Measurements from ENCODE around the gene GCH1.

DNA sequence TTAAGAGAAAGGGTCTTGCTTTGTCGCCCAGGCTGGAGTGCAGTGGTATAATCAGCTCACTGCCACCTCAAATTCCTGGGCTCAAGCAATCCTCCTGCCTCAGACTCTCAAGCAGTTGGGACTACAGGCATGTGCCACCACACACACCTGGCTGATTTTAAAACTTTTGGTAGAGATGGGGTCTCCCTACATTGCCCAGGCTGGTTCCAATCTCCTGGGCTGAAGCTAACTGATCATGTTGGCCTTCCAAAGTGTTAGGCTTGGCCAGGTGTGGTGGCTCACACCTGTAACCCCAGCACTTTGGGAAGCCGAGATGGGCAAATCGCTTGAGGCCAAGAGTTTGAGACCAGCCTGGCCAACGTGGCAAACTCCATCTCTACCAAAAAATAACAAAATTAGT is 43.9 kb upstream of the GCH1 start:
- TF ChIP-seq, protein P1, sequence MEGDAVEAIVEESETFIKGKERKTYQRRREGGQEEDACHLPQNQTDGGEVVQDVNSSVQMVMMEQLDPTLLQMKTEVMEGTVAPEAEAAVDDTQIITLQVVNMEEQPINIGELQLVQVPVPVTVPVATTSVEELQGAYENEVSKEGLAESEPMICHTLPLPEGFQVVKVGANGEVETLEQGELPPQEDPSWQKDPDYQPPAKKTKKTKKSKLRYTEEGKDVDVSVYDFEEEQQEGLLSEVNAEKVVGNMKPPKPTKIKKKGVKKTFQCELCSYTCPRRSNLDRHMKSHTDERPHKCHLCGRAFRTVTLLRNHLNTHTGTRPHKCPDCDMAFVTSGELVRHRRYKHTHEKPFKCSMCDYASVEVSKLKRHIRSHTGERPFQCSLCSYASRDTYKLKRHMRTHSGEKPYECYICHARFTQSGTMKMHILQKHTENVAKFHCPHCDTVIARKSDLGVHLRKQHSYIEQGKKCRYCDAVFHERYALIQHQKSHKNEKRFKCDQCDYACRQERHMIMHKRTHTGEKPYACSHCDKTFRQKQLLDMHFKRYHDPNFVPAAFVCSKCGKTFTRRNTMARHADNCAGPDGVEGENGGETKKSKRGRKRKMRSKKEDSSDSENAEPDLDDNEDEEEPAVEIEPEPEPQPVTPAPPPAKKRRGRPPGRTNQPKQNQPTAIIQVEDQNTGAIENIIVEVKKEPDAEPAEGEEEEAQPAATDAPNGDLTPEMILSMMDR (IDR thresholded peaks at IDR 0.05): no peak
- TF ChIP-seq CREB1 (CRISPR knock-in tag; IDR thresholded peaks at IDR 0.05): no peak
- TF ChIP-seq, protein P2, sequence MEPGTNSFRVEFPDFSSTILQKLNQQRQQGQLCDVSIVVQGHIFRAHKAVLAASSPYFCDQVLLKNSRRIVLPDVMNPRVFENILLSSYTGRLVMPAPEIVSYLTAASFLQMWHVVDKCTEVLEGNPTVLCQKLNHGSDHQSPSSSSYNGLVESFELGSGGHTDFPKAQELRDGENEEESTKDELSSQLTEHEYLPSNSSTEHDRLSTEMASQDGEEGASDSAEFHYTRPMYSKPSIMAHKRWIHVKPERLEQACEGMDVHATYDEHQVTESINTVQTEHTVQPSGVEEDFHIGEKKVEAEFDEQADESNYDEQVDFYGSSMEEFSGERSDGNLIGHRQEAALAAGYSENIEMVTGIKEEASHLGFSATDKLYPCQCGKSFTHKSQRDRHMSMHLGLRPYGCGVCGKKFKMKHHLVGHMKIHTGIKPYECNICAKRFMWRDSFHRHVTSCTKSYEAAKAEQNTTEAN (CRISPR knock-in tag; IDR thresholded peaks at IDR 0.05): no peak
- TF ChIP-seq FOXP1 (CRISPR knock-in tag; IDR thresholded peaks at IDR 0.05; ENCODE audit: borderline replicate concordance): no peak
- TF ChIP-seq NR1H2 (CRISPR knock-in tag; IDR thresholded peaks at IDR 0.05): no peak
- TF ChIP-seq, protein P3, sequence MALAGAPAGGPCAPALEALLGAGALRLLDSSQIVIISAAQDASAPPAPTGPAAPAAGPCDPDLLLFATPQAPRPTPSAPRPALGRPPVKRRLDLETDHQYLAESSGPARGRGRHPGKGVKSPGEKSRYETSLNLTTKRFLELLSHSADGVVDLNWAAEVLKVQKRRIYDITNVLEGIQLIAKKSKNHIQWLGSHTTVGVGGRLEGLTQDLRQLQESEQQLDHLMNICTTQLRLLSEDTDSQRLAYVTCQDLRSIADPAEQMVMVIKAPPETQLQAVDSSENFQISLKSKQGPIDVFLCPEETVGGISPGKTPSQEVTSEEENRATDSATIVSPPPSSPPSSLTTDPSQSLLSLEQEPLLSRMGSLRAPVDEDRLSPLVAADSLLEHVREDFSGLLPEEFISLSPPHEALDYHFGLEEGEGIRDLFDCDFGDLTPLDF (CRISPR knock-in tag; IDR thresholded peaks at IDR 0.05): no peak
- TF ChIP-seq, protein P4, sequence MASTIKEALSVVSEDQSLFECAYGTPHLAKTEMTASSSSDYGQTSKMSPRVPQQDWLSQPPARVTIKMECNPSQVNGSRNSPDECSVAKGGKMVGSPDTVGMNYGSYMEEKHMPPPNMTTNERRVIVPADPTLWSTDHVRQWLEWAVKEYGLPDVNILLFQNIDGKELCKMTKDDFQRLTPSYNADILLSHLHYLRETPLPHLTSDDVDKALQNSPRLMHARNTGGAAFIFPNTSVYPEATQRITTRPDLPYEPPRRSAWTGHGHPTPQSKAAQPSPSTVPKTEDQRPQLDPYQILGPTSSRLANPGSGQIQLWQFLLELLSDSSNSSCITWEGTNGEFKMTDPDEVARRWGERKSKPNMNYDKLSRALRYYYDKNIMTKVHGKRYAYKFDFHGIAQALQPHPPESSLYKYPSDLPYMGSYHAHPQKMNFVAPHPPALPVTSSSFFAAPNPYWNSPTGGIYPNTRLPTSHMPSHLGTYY (CRISPR knock-in tag; IDR thresholded peaks at IDR 0.05): no peak
- no peak for TF ChIP-seq NR2C2 (CRISPR knock-in tag; IDR thresholded peaks at IDR 0.05)
- TF ChIP-seq, protein P5, sequence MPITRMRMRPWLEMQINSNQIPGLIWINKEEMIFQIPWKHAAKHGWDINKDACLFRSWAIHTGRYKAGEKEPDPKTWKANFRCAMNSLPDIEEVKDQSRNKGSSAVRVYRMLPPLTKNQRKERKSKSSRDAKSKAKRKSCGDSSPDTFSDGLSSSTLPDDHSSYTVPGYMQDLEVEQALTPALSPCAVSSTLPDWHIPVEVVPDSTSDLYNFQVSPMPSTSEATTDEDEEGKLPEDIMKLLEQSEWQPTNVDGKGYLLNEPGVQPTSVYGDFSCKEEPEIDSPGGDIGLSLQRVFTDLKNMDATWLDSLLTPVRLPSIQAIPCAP (CRISPR knock-in tag; IDR thresholded peaks at IDR 0.05): no peak
- TF ChIP-seq, protein P6, sequence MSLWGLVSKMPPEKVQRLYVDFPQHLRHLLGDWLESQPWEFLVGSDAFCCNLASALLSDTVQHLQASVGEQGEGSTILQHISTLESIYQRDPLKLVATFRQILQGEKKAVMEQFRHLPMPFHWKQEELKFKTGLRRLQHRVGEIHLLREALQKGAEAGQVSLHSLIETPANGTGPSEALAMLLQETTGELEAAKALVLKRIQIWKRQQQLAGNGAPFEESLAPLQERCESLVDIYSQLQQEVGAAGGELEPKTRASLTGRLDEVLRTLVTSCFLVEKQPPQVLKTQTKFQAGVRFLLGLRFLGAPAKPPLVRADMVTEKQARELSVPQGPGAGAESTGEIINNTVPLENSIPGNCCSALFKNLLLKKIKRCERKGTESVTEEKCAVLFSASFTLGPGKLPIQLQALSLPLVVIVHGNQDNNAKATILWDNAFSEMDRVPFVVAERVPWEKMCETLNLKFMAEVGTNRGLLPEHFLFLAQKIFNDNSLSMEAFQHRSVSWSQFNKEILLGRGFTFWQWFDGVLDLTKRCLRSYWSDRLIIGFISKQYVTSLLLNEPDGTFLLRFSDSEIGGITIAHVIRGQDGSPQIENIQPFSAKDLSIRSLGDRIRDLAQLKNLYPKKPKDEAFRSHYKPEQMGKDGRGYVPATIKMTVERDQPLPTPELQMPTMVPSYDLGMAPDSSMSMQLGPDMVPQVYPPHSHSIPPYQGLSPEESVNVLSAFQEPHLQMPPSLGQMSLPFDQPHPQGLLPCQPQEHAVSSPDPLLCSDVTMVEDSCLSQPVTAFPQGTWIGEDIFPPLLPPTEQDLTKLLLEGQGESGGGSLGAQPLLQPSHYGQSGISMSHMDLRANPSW (CRISPR knock-in tag; conservative IDR thresholded peaks at IDR 0.05; ENCODE audit: low read depth): no peak
- TF ChIP-seq GABPB1 (CRISPR knock-in tag; IDR thresholded peaks at IDR 0.05): no peak
- no peak for TF ChIP-seq TP53 (CRISPR knock-in tag; IDR thresholded peaks at IDR 0.05)
- no peak for TF ChIP-seq NFYB (CRISPR knock-in tag; conservative IDR thresholded peaks at IDR 0.05; ENCODE audit: low read depth)
- TF ChIP-seq RELA (CRISPR knock-in tag; IDR thresholded peaks at IDR 0.05; ENCODE audit: borderline replicate concordance): no peak
